Vagina (tissue), 2 donors: ENCODE data around the gene OR10H3.

Experiments used
- CTCF ChIP-seq, 3 experiments: fragments of 450-650 bp in 2 of 3; fragments of 200-600 bp in 1 of 3; sonication (generic) in 1 of 3; IDR thresholded peaks; one replicate each; pipeline ENCODE4 v1.5.1; 2017 to 2019; ENCODE audit warnings: antibody characterized with exemption in 3 of 3, mild to moderate bottlenecking in 2 of 3, moderate library complexity in 2 of 3
- POLR2A ChIP-seq, 2 donors: fragments of 450-650 bp; IDR thresholded peaks; one replicate each; pipeline ENCODE4 v1.6.1; 2017; ENCODE audit warnings: antibody characterized with exemption in 2 of 2, mild to moderate bottlenecking in 2 of 2, moderate library complexity in 2 of 2

- TF ChIP-seq CTCF (IDR thresholded peaks at IDR 0.05) (no peak), POLR2A (IDR thresholded peaks at IDR 0.05) (no peak)
Measured at GRCh38 chr19:15776264-15776663, 38.5 kb downstream of the OR10H3 start.
